H1 (cell line): ENCODE data around the gene TM7SF3. TPM values are rescaled to one million over a fixed set of nuclear protein-coding genes. Genes with fewer than 3 reads are reported as not detected.

Experiments
- BCL11A ChIP-seq, 2 experiments: IDR thresholded peaks; one replicate each; pipeline ENCODE4 v1.6.1; 2011; ENCODE audit warnings: low read depth in 2 of 2, low read length in 2 of 2, mild to moderate bottlenecking in 2 of 2
- CEBPB ChIP-seq: IDR thresholded peaks from 2 replicates; pipeline ENCODE4 v1.6.1; 2012; ENCODE audit warnings: low read depth, low read length
- CHD7 ChIP-seq: fragments of 300-600 bp; sonication (generic); IDR thresholded peaks from 2 replicates; pipeline ENCODE4 v1.7.1; 2012; ENCODE audit warnings: low read length, moderate library complexity, mild to moderate bottlenecking, inconsistent platforms; ENCODE audit not compliant: insufficient replicate concordance
- EZH2 ChIP-seq: fragments of 200-600 bp; sonication (generic); IDR thresholded peaks from 2 replicates; pipeline ENCODE4 v1.7.1; 2012; ENCODE audit warnings: low read depth, mild to moderate bottlenecking, moderate library complexity, low read length, inconsistent platforms; ENCODE audit not compliant: severe bottlenecking
- GABPA ChIP-seq: IDR thresholded peaks from 2 replicates; pipeline ENCODE4 v1.6.1; 2011; ENCODE audit warnings: mild to moderate bottlenecking, low read length, moderate library complexity, borderline replicate concordance; ENCODE audit not compliant: insufficient read depth
- HDAC6 ChIP-seq: IDR thresholded peaks from one replicate; pipeline ENCODE4 v1.7.1; 2012; ENCODE audit warnings: low read depth, mild to moderate bottlenecking, inconsistent platforms, low read length, moderate library complexity
- JUN ChIP-seq: IDR thresholded peaks from 2 replicates; pipeline ENCODE4 v1.6.1; 2011; ENCODE audit warnings: low read depth, mild to moderate bottlenecking, improper control_type of control experiment, low read length
- SIN3A ChIP-seq, 2 experiments: IDR thresholded peaks in 1 of 2; conservative IDR thresholded peaks in 1 of 2; 2 replicates each; pipeline ENCODE4 v1.6.1; 2011 to 2012; ENCODE audit warnings: low read length in 2 of 2, improper control_type of control experiment in 1 of 2, low read depth in 1 of 2, mild to moderate bottlenecking in 1 of 2
- SIRT6 ChIP-seq: IDR thresholded peaks from one replicate; pipeline ENCODE4 v1.7.1; 2012; ENCODE audit warnings: low read length, inconsistent platforms
- SP2 ChIP-seq: IDR thresholded peaks from 2 replicates; pipeline ENCODE4 v1.6.1; 2012; ENCODE audit warnings: mild to moderate bottlenecking, low read length, inconsistent platforms
- SUZ12 ChIP-seq: fragments of 200-600 bp; sonication (generic); IDR thresholded peaks from 2 replicates; pipeline ENCODE4 v1.6.1; 2012; ENCODE audit warnings: mild to moderate bottlenecking, inconsistent platforms, low read length, moderate library complexity, mixed read lengths
- TAF7 ChIP-seq: optimal IDR thresholded peaks from 2 replicates; pipeline ENCODE3; 2011; ENCODE audit warnings: low read depth, mild to moderate bottlenecking, inconsistent platforms, low read length, moderate library complexity, borderline replicate concordance
- TBP ChIP-seq: IDR thresholded peaks from 2 replicates; pipeline ENCODE4 v1.6.1; 2011; ENCODE audit warnings: low read depth, low read length, improper control_type of control experiment
- polyA plus RNA-seq, 7 experiments: library from polyadenylated mRNA; depleted of rRNA in 3 of 7; stranded (reverse) in 5 of 7; unstranded in 2 of 7; fragments of >200 nt in 5 of 7; fragments of 200-250 nt in 2 of 7; gene quantifications; 1 replicate in 5 of 7; 2 replicates in 1 of 7; 4 replicates in 1 of 7; pipeline versions ENCODE4 v1.2.1 to v1.2.3, GENCODE V29; 2011 to 2013; ENCODE audit warnings: missing spikeins in 2 of 7, mixed read lengths in 2 of 7
- total RNA-seq: library from RNA; stranded (reverse); fragmentation: NEBNext Ultra II Directional; extraction: Animal tissue kit (Norgen Biotek cat#: 25700); gene quantifications from 2 replicates; pipeline ENCODE4 v1.2.1, GENCODE V29; 2021

Gene TM7SF3
- total and polyA plus RNA-seq, 2 of the 8 experiments (the other 6 are each of a cell fraction or from before 2014, with no cell fraction given), result 57.9 to 77.2 TPM

GRCh38 chr12:26938701-26939062, 75.5 kb downstream of the TM7SF3 start (continued):
- TF ChIP-seq GABPA (no peak), TBP (no peak), CHD7 (no peak), SIN3A (conservative IDR thresholded peaks at IDR 0.05 in 1 of 2, IDR thresholded peaks at IDR 0.05 in 1 of 2; ENCODE audit: low read depth in 1 of 2, low read length in 2 of 2) (peak; percentile 10 to 35; a peak in 1 of 4 replicates), SIRT6 (no peak), EZH2 (no peak), CEBPB (no peak), HDAC6 (no peak), TAF7 (no peak), BCL11A (IDR thresholded peaks at IDR 0.05; ENCODE audit: low read depth in 2 of 2, low read length in 2 of 2) (no peak), SP2 (no peak), JUN (no peak), SUZ12 (no peak)
